DOHH2 (cell line): ENCODE measurements around the gene PCBP3.

Experiments used
- CTCF ChIP-seq: fragments of 200-600 bp; sonication (generic); IDR thresholded peaks from one replicate; pipeline ENCODE4 v1.5.1; 2014; ENCODE audit warnings: antibody characterized with exemption, mild to moderate bottlenecking, low read depth, low read length; ENCODE audit not compliant: poor library complexity, severe bottlenecking
- EZH2phosphoT487 ChIP-seq: fragments of 200-600 bp; sonication (generic); IDR thresholded peaks from 2 replicates; pipeline ENCODE4 v1.6.1; 2017; ENCODE audit warnings: borderline replicate concordance, mild to moderate bottlenecking, antibody characterized with exemption, low read length, moderate library complexity, mixed read lengths

- no peak for TF ChIP-seq CTCF
- TF ChIP-seq EZH2phosphoT487 = no peak
Measured at GRCh38 chr21:45974073-45975019, 330.8 kb downstream of the PCBP3 start.
